GM21423 (cell line): ENCODE measurements around the gene ZNF521.
"Not testable (repeated sequence)": the region's sequence is repeated elsewhere in the genome, so short reads cannot be mapped to it uniquely, and the experiment has no call there.

Experiments
- ATAC-seq: cut with Tn5 transposase; IDR thresholded peaks from one replicate; pipeline ENCODE4 v1.9.1; 2021; ENCODE audit warnings: mild to moderate bottlenecking, moderate library complexity; ENCODE audit not compliant: unreplicated experiment

ZNF521 gene

DNA sequence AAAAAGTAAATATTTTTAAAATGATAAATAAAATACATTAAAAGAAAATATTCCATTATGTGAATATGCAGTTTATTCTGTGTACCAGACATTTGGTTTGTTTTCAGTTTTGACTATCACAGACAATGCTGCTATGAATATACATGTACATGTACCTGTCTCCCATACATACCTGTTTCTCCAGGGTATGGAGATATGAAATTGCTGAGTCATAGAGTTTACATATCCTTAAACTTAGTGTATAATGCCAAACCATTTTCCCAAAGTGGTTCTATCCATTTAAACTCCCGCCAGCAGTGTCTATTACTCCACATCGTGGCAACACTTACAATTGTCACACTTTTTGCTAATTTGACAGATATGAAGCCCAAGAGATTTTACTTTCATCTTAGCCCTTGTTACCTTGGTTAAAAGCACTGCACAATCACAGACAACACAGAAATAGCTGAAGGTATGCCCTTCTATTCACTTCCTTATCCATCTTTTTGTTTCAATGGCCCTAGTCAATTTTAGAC lies 56.3 kb downstream of the ZNF521 start:
- no peak for ATAC-seq

DNA sequence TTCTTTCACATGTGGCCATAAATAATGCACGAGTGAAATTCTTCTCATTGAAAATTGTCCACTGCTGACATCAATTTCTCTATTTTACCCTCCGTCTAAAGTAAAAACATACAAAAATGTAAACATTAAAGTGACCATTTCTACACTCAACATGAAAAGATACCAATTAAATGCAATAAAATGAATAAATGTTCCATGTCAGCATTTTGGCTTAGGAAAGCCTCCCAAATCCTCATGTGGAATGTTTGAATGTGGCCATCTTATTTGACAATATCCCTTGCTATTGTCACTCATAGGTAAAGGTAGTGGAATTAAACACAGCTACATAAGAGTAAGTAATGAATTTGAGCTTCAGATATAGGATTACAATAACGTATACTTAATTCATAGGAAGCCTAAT lies 60.8 kb downstream of the ZNF521 start:
- ATAC-seq, result no peak

DNA sequence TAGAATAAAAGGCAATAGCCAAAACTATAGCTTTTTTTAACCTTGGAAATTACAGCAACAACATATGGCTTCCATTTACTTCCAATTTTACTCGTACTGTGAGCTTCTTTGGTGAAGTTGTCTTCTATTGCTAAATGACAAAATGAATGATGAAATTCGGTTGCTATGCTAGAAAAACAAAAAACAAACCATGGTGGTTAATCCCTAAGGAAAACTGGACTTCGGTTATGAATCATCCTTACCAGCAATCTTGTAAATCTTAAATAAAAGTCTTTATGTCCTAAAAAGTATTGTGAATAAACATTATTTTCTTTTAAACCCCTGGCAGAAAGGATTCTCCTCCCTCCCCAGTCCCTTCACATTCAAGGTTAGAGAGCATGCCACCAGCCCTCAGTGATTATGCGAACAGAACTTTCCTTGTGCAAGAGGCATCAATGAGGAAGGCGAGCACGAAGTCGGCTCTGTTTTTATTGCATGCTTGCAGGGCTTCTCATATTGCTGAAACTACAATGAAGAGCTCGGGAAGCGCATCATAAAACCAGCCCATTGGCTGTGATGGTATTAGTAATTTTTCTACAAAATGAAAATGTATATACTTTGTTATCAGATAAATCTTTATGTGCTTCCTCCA lies 62.9 kb downstream of the ZNF521 start:
- ATAC-seq, result no peak

- no peak for ATAC-seq
These were observed 63.5 kb downstream of the ZNF521 start for GRCh38 chr18:25288340-25288938.

- ATAC-seq, result no peak
These were observed 64.9 kb downstream of the ZNF521 start for GRCh38 chr18:25287106-25287505.

DNA sequence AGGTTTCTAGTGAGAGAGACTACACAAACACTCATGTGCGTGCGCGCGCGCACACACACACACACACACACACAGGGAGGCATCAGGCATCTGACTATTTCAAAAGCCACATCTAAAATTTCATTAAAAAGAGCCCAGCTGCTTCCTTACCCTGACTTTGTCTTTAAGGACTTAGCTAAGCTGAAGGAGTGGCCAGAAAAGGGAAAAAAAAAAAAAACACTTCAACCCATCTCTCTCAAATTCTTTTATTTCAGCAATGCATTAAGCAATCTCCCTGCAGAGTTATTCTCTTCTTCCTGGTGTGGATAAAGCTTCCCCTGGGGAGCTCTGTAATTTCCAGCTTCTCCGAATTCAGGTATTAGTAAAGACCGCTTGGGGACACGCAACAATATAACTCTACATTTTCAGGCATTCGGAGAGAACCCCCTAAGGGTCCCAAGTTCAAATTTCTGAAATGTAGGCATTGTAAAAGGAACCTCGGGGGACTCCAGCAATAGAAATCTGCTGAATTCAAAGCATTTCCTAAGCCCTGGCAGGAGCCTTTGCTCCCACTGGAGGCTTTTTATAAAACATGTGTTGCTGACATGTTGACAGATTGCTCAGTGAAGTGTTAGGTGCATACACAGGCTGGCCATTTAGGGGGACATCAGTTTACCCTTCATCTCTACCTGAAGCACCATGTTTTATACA lies 67.0 kb downstream of the ZNF521 start:
- ATAC-seq, result no peak

- ATAC-seq, result no peak
These were observed 67.7 kb downstream of the ZNF521 start for GRCh38 chr18:25284281-25284680.

- no peak for ATAC-seq
These were observed 68.2 kb downstream of the ZNF521 start for GRCh38 chr18:25283781-25284180.

GRCh38 chr18:25282896-25283703 lies 68.9 kb downstream of the ZNF521 start:
- no peak for ATAC-seq

- ATAC-seq, result no peak
These were observed 69.7 kb downstream of the ZNF521 start for GRCh38 chr18:25282282-25282681.

GRCh38 chr18:25281556-25281955 lies 70.4 kb downstream of the ZNF521 start:
- no peak for ATAC-seq

DNA sequence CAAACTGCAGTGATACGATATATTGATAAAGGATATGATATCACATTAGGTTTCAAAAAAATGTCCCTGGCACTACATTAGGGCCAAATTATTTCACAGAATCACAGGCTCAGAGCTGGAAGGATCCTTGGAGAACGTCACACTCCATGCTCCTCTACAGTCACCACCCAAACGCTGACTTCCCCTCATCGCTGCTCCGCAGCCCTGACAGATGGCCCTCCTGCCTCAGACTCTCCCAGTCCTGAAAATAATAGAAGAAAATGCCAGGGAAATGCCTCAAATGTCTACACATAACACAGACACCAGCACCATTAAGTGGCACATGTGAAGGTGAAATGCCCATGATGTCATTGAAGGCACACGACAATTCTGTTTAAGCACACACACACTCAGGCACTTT lies 72.0 kb downstream of the ZNF521 start:
- no peak for ATAC-seq

DNA sequence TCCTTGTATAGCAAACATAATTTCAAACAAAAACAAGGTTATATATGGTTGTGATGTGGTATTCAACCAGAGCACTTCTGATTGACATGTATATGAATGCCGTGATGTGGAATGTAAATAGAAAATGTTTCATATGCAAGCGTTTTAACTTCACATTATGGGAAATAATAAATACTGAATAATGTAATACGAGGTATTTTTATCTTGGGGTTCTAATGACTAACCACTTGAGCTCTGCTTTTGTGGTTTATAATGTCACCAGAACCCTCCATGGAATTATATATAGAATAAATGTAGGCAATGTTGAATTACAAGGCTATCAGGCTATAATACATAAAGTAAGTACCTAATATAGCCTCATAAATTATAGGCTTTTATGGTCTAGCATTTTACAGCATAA lies 72.4 kb downstream of the ZNF521 start:
- ATAC-seq, result no peak

- ATAC-seq, result no peak
These were observed 72.8 kb downstream of the ZNF521 start for GRCh38 chr18:25279133-25279532.

- no peak for ATAC-seq
These were observed 73.6 kb downstream of the ZNF521 start for GRCh38 chr18:25278394-25278793.

- ATAC-seq, result no peak
These were observed 76.5 kb downstream of the ZNF521 start for GRCh38 chr18:25275412-25276001.

DNA sequence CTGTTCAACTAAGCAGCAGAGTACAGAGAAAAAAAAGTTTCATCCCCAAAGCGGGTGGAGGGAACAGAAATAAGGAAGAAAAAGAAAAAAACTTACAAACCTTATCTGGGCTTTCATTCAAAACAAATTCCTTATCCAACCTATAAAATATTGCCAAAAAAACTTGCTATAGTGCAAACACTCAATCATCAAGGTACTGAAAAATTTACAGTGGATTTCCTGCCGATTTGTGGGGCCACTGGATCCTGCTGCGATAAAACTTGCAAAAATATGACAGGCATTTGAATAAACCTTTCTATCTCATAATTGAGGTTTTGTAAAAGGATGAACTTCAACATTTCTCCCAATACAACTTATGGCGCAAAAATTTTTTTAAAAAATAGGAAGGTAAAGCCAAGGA lies 77.0 kb downstream of the ZNF521 start:
- no peak for ATAC-seq

DNA sequence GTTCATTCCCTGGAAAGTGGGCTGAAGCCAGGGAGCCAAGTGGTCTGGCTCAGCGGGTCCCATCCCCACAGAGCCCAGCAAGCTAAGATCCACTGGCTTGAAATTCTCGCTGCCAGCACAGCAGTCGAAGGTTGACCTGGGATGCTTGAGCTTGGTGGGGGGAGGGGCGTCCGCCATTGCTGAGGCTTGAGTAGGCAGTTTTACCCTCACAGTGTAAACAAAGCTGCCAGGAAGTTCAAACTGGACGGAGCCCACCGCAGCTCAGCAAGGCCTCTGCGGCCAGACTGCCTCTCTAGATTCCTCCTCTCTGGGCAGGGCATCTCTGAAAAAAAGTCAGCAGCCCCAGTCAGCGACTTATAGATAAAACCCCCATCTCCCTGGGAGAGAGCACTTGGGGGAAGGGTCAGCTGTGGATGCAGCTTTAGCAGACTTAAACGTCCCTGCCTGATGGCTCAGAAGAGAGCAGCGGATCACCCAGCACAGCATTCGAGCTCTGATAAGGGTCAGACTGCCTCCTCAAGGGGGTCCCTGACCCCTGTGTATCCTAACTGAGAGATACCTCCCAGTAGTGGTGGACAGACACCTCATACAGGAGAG lies 84.9 kb downstream of the ZNF521 start:
- ATAC-seq, result not testable (repeated sequence)

GRCh38 chr18:25262920-25263319 lies 89.0 kb downstream of the ZNF521 start:
- ATAC-seq, result no peak

GRCh38 chr18:25261768-25262167 lies 90.2 kb downstream of the ZNF521 start:
- no peak for ATAC-seq

- no peak for ATAC-seq
These were observed 95.5 kb downstream of the ZNF521 start for GRCh38 chr18:25256439-25256838.
